ENCODE measurements around the gene SLC6A9.

Gene SLC6A9

GRCh38 chr1:43998000-43998378 lies 33.3 kb downstream of the SLC6A9 start:
- no peak for DNase-seq

DNA sequence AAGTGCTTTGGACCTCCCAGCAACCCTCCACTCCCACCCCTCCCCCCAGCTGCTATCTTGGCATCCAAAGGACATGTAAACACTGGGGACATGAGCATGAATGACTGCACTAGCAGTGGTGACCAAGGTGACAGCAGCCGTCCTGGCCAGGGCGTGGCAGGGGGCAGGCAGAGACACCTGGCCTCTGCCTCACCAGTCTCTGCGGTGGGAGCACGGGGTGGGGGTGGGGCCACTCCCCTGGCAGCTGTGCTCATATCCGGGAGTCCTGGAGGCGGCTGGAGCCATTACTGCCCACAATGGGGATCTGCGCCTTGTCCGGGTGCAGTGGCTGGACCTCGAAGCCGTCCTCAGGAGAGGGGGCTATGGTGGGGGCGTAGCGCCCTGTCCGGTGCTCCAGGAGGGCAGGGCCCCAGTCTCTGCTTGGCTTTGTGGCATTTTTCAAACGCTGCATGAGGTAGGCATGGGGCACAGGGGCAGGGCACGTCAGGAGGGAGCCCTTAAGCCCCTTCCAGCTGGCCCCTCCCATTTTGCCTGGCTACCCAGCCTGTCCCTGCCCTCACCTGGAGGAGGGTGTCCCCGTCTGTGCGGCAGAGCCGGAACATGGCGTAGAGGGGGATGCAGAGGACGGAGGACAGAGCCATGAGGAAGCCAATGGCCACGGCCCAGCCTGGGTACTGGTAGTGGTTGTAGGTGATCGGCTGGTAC lies 33.8 kb downstream of the SLC6A9 start:
- no peak for DNase-seq

GRCh38 chr1:43996733-43997115 lies 34.5 kb downstream of the SLC6A9 start:
- no peak for DNase-seq

GRCh38 chr1:43995984-43996732 lies 35.1 kb downstream of the SLC6A9 start:
- no peak for DNase-seq

DNA sequence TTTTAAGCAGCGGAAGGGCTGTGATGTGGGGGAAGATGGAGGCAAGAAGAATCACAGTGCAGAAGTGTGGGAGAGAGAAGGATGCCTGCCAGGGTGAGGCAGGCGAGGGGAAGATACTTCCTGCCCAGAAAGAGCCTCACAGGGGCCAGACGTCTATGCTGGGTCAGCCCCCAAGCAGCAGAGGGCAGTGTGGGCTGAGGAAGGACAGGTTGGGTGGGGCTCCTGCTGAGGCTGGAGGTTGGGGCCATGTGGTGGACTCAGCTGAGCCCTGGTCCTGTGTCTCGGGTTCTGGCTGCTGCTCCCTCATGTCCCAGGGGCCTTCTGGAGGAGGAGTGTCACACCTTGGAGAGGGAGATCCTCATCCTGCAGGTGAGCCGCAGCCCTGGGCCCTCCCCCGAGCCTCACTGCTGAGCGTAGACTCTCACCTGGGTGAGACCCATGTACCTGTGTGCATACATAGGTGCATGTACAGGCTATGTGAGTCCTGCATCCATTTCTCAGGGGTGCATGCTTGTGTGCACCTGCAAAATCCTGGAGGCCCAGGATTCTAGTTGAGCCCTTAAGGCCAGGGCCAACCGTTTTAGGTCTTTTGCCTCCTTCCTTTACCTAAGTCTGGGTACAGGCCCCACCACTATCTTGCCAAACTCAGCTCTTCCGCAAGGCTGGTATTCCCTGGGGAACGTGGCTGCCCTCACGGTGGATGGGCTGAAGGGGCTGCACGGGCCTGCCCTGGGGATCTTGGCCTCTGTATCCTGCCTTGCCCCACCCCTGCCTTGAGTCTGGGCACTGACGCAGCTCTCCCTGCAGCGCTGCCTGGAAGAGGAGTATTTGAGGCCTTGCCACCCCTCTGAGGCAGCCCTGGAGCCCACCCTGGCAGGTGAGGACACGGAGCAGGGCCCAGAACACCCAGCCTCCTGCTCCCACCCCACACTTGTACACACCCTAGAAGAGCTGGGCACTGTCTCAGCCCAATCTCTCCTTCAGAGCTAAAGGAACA lies 36.2 kb downstream of the SLC6A9 start:
- no peak for DNase-seq

GRCh38 chr1:43994071-43994470 lies 37.2 kb downstream of the SLC6A9 start:
- no peak for DNase-seq

- DNase-seq: no peak
Observed at GRCh38 chr1:43993206-43993914, 37.9 kb downstream of the SLC6A9 start.

- no peak for DNase-seq
Observed at GRCh38 chr1:43992232-43992995, 38.8 kb downstream of the SLC6A9 start.

- no peak for DNase-seq
Observed at GRCh38 chr1:43991476-43992231, 39.6 kb downstream of the SLC6A9 start, which contains the start of gene CCDC24. TSS of gene CCDC24 (plus strand) at chr1:43991599. CDS start at chr1:43991879, 280 bp downstream.

GRCh38 chr1:43991200-43991475 lies 40.1 kb downstream of the SLC6A9 start:
- DNase-seq: no peak

DNA sequence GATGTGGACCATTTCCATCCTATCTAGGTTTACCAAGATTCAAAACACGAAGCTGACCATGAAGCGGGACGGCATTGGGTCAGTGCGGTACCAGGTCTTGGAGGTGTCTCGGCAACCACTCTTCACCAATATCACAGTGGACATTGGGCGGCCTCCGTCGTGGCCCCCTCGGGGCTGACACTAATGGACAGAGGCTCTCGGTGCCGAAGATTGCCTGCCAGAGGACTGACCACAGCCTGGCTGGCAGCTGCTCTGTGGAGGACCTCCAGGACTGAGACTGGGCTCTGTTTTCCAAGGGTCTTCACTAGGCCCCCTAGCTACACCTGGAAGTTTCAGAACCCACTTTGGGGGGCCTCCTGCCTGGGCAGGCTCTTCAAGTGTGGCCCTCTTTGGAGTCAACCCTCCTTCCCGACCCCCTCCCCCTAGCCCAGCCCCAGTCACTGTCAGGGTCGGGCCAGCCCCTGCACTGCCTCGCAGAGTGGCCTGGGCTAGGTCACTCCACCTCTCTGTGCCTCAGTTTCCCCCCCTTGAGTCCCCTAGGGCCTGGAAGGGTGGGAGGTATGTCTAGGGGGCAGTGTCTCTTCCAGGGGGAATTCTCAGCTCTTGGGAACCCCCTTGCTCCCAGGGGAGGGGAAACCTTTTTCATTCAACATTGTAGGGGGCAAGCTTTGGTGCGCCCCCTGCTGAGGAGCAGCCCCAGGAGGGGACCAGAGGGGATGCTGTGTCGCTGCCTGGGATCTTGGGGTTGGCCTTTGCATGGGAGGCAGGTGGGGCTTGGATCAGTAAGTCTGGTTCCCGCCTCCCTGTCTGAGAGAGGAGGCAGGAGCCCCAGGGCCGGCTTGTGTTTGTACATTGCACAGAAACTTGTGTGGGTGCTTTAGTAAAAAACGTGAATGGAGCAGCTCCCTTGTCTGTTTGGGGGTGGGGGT lies 40.7 kb downstream of the SLC6A9 start:
- DNase-seq: no peak

- no peak for DNase-seq
Observed at GRCh38 chr1:43987159-43987902, 43.9 kb downstream of the SLC6A9 start.

- no peak for DNase-seq
Observed at GRCh38 chr1:43986712-43987111, 44.5 kb downstream of the SLC6A9 start.

GRCh38 chr1:43985984-43986595 lies 45.2 kb downstream of the SLC6A9 start:
- no peak for DNase-seq

DNA sequence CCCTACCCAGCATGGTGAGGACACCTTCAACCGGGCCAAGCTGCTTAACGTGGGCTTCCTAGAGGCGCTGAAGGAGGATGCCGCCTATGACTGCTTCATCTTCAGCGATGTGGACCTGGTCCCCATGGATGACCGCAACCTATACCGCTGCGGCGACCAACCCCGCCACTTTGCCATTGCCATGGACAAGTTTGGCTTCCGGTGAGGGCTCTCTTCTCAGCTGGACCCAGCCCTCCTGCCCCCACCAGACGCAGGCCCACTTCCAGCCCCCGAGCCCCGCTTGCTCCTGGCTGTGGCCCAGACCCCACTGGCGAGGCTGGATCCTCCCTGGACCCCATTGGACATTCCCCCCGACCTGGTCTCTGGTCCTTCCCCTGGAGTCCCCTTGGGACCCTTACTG lies 46.4 kb downstream of the SLC6A9 start:
- no peak for DNase-seq

- no peak for DNase-seq
Observed at GRCh38 chr1:43983253-43983899, 47.9 kb downstream of the SLC6A9 start.

- no peak for DNase-seq
Observed at GRCh38 chr1:43982808-43983207, 48.5 kb downstream of the SLC6A9 start.

GRCh38 chr1:43982241-43982640 lies 49.0 kb downstream of the SLC6A9 start:
- DNase-seq: no peak
